CD4-positive, alpha-beta T cell (primary cell): ENCODE data around the gene GM2A. TPM values are rescaled to one million over a fixed set of nuclear protein-coding genes. Genes with fewer than 3 reads are reported as not detected.

Experiments used
- ATAC-seq: fragments of 200-7000 bp; cut with Tn5 transposase; one replicate; pipeline ENCODE4 v1.10.0; 2022; ENCODE audit warnings: mild to moderate bottlenecking; ENCODE audit not compliant: poor library complexity
- CTCF ChIA-PET: fragments of 350-600 bp; sonication (Branson Sonifier 250); formaldehyde crosslinking; loops from one replicate; lab custom pipeline; 2021; ENCODE audit warnings: antibody characterized with exemption, inconsistent platforms; lab: Charles Lee
- POLR2A ChIA-PET: fragments of 350-600 bp; sonication (Branson Sonifier 250); formaldehyde crosslinking; loops from one replicate; lab custom pipeline; 2021; ENCODE audit warnings: antibody characterized with exemption, inconsistent platforms; lab: Charles Lee
- DNase-seq, 14 experiments: peaks; one replicate each; pipeline ENCODE4 v3.0.0-alpha.2; 2013 to 2020; ENCODE audit warnings: mixed read lengths in 2 of 14
- H3K27ac ChIP-seq, 2 donors: one replicate each; pipeline versions ENCODE4 v1.5.1 to v1.7.0; 2013; ENCODE audit warnings: low read length in 2 of 2, low read depth in 1 of 2, mild to moderate bottlenecking in 1 of 2
- H3K27me3 ChIP-seq, 2 experiments: 1 replicate in 1 of 2; 2 replicates in 1 of 2; pipeline versions ENCODE4 v1.6.1 to v1.7.0; 2013; ENCODE audit warnings: low read length in 2 of 2, control low read depth in 1 of 2, mild to moderate bottlenecking in 1 of 2, moderate library complexity in 1 of 2; ENCODE audit not compliant: insufficient read depth in 2 of 2, control insufficient read depth in 1 of 2
- H3K36me3 ChIP-seq: one replicate; pipeline ENCODE4 v1.6.1; 2013; ENCODE audit warnings: low read length, control low read depth; ENCODE audit not compliant: insufficient read depth
- H3K4me1 ChIP-seq: one replicate; pipeline ENCODE4 v1.6.1; 2013; ENCODE audit warnings: low read length, control low read depth; ENCODE audit not compliant: insufficient read depth
- H3K4me3 ChIP-seq: one replicate; pipeline ENCODE4 v1.5.1; 2013; ENCODE audit warnings: mild to moderate bottlenecking, low read length, moderate library complexity
- H3K9me3 ChIP-seq, 2 experiments: 1 replicate in 1 of 2; 2 replicates in 1 of 2; pipeline versions ENCODE4 v1.6.1 to v1.7.0; 2013; ENCODE audit warnings: low read length in 2 of 2, mild to moderate bottlenecking in 2 of 2, control low read depth in 1 of 2, moderate library complexity in 1 of 2; ENCODE audit not compliant: control insufficient read depth in 1 of 2, insufficient read depth in 1 of 2
- H3K27ac Mint-ChIP-seq: one replicate; pipeline ENCODE4 v1.8.0; 2020; ENCODE audit warnings: mixed read lengths
- H3K27me3 Mint-ChIP-seq: one replicate; pipeline ENCODE4 v1.8.0; 2021; ENCODE audit warnings: mixed read lengths
- H3K36me3 Mint-ChIP-seq: one replicate; pipeline ENCODE4 v1.8.0; 2021; ENCODE audit warnings: low read depth, mixed read lengths
- H3K4me1 Mint-ChIP-seq: one replicate; pipeline ENCODE4 v1.8.0; 2021; ENCODE audit warnings: low read depth, mixed read lengths
- H3K4me3 Mint-ChIP-seq: one replicate; pipeline ENCODE4 v1.8.0; 2020; ENCODE audit warnings: mild to moderate bottlenecking, mixed read lengths
- H3K9me3 Mint-ChIP-seq: one replicate; pipeline ENCODE4 v1.8.0; 2020; ENCODE audit warnings: mixed read lengths
- CTCF ChIP-seq: fragments of 200-600 bp; IDR thresholded peaks from one replicate; pipeline ENCODE4 v1.8.0; 2022; ENCODE audit warnings: antibody characterized with exemption, mild to moderate bottlenecking
- intact Hi-C, 2 experiments: fragments of 100-400 bp; cut with DNase I in 1 of 2; cut with micrococcal nuclease in 1 of 2; formaldehyde crosslinking; loops; one replicate each; pipeline versions ENCODE4 v1.15.1 to v1.9.0; 2023 to 2025; cut with DNase I, micrococcal nuclease
- total RNA-seq, 174 experiments: library from RNA in 2 of 174; stranded (reverse) in 2 of 174; gene quantifications; one replicate each; pipeline ENCODE4 v1.2.3 and lab custom pipeline; 2021 to 2026

Gene GM2A
- total RNA-seq, 2 experiments from 2014 or later = 3.1 to 4.1 TPM

- no peaks in the 10 kb centered on the region for H3K27me3 ChIP-seq
- no peak overlapping the region for H3K27ac ChIP-seq
- H3K4me3 Mint-ChIP-seq = no peak overlapping the region
- H3K4me1 ChIP-seq = peaks cover 5% of the 10 kb centered on the region
- no peaks in the 10 kb centered on the region for H3K9me3 Mint-ChIP-seq
- H3K4me1 Mint-ChIP-seq = peaks cover 17% of the 10 kb centered on the region
- no peak overlapping the region for H3K27ac Mint-ChIP-seq
- intact Hi-C loops = loop anchor here in 1 of 2 experiments (5.0 to 10.0 kb wide), 3 partner anchors 475 to 1705 kb away; partner anchors contain the start of gene CSNK1A1
- no peaks in the 10 kb centered on the region for H3K9me3 ChIP-seq
- H3K36me3 Mint-ChIP-seq = peaks cover 29% of the 10 kb centered on the region
- ChIA-PET CTCF (no interaction called here), POLR2A (no interaction called here)
- ATAC-seq (no peak), DNase-seq (no peak)
- no peak for TF ChIP-seq CTCF
- H3K36me3 ChIP-seq = peaks cover 4% of the 10 kb centered on the region
- no peak overlapping the region for H3K4me3 ChIP-seq
- no peaks in the 10 kb centered on the region for H3K27me3 Mint-ChIP-seq
These were observed 6.9 kb downstream of the GM2A start for GRCh38 chr5:151259931-151260330.

GRCh38 chr5:151262532-151262931, 9.5 kb downstream of the GM2A start:
- Histone ChIP-seq H3K4me3 (no peak overlapping the region), H3K9me3 (no peaks in the 10 kb centered on the region), H3K36me3 (peaks cover 14% of the 10 kb centered on the region), H3K27ac (no peak overlapping the region), H3K4me1 (no peaks in the 10 kb centered on the region), H3K27me3 (no peaks in the 10 kb centered on the region)
- intact Hi-C loops = no loop called here
- Mint-ChIP-seq H3K4me1 (no peaks in the 10 kb centered on the region), H3K27ac (no peak overlapping the region), H3K36me3 (peaks cover 52% of the 10 kb centered on the region), H3K27me3 (no peaks in the 10 kb centered on the region), H3K4me3 (no peak overlapping the region), H3K9me3 (no peaks in the 10 kb centered on the region)
- TF ChIP-seq CTCF = no peak
- no peak for ATAC-seq
- POLR2A ChIA-PET = no interaction called here
- CTCF ChIA-PET = no interaction called here
- no peak for DNase-seq

DNA sequence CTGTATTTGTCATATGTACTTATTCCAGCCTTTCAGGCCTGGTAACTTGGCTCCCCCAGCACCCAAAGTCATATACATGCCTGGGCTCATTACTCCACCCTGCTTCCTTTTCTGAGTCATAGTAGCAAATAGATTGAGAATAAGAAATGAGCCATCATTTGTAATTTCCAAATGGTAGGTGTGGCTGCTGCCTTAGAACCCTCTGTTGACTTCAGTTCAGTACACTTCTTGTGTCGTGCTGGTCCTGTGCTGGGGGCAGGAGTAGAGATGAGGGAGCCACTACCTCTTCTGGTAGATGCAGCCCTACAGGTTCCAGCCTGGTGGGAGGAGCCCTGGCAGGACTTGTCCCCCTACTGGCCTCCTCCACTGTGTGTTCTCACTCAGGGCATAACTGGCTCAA, 11.1 kb downstream of the GM2A start:
- no peak overlapping the region for H3K27ac Mint-ChIP-seq
- H3K4me3 ChIP-seq = no peak overlapping the region
- H3K27ac ChIP-seq = no peak overlapping the region
- ChIA-PET CTCF (no interaction called here), POLR2A (no interaction called here)
- no peaks in the 10 kb centered on the region for H3K4me1 ChIP-seq
- TF ChIP-seq CTCF = no peak
- no peaks in the 10 kb centered on the region for H3K9me3 Mint-ChIP-seq
- intact Hi-C loops = no loop called here
- H3K27me3 ChIP-seq = no peaks in the 10 kb centered on the region
- no peaks in the 10 kb centered on the region for H3K9me3 ChIP-seq
- H3K4me1 Mint-ChIP-seq = no peaks in the 10 kb centered on the region
- no peak for ATAC-seq
- peaks cover 67% of the 10 kb centered on the region for H3K36me3 Mint-ChIP-seq
- peak in 2 of 14 experiments; percentile 35 to 57 for DNase-seq
- H3K36me3 ChIP-seq = peaks cover 23% of the 10 kb centered on the region
- H3K27me3 Mint-ChIP-seq = no peaks in the 10 kb centered on the region
- H3K4me3 Mint-ChIP-seq = no peak overlapping the region
